Adipose tissue (tissue), 3 donors: ENCODE data around the gene PRR7. TPM values are rescaled to one million over a fixed set of nuclear protein-coding genes. Genes with fewer than 3 reads are reported as not detected.
"Not testable (repeated sequence)": the region's sequence is repeated elsewhere in the genome, so short reads cannot be mapped to it uniquely, and the experiment has no call there.

Experiments used
- H3K27ac ChIP-seq: one replicate; pipeline ENCODE4 v1.5.1; 2013; ENCODE audit warnings: low read depth, low read length
- WGBS, 3 donors: extraction: QIAGEN DNeasy Blood & Tissue Kit; methylation state at CpG; one replicate each; pipeline ENCODE4 v1.1.7; 2013; 5-methylcytosine and 5-hydroxymethylcytosine counted together
- polyA plus RNA-seq, 3 donors: library from polyadenylated mRNA; stranded (reverse); fragments of 200-250 nt; gene quantifications; one replicate each; pipeline ENCODE4 v1.2.3, GENCODE V29; 2013
- donor health status: healthy with polysubstance abuse.
- donor health status: Bipolar disorder and iron deficiency.
- donor health status: healthy.

The PRR7 gene
- polyA plus RNA-seq: 1 to 10 TPM in 2 of 3 donors, under 1 TPM in 1; 0.34 to 2.7 (median 1.9) TPM

- WGBS, 3 donors: 0 to 1% (median 1%) methylated on average over 59 to 85 of the region's 89 CpGs
- no peak within 1 kb of the TSS for H3K27ac ChIP-seq
Measured at GRCh38 chr5:177446200-177447065, at the start of gene PRR7. Gene PRR7 (plus strand): TSS chr5:177446814. CDS start chr5:177455068, 8,254 bp downstream.

- WGBS, 3 donors: 82 to 86% (median 83%) methylated on average over 16 of the region's 16 CpGs
- H3K27ac ChIP-seq: no peak overlapping the region
Measured at GRCh38 chr5:177397875-177398390, 48.7 kb upstream of the PRR7 start.

- no peak within 1 kb of the TSS for H3K27ac ChIP-seq
- 16 to 34% (median 29%) methylated on average over 88 to 92 of the region's 92 CpGs for WGBS, 3 donors
Measured at GRCh38 chr5:177399997-177400868, 46.4 kb upstream of the PRR7 start, which contains the start of gene PFN3. Gene PFN3 (minus strand): TSS chr5:177400661. CDS start chr5:177400576, 85 bp downstream.

GRCh38 chr5:177402271-177403043 lies 44.2 kb upstream of the PRR7 start:
- no peak overlapping the region for H3K27ac ChIP-seq
- 8 to 12% (median 11%) methylated on average over 49 of the region's 49 CpGs for WGBS, 3 donors

GRCh38 chr5:177403102-177403791 lies 43.4 kb upstream of the PRR7 start:
- WGBS, 3 donors: 1% methylated on average over 57 to 61 of the region's 61 CpGs
- no peak overlapping the region for H3K27ac ChIP-seq

- no peak overlapping the region for H3K27ac ChIP-seq
- WGBS, 3 donors: 0% methylated on average over 80 to 93 of the region's 93 CpGs
Measured at GRCh38 chr5:177403792-177404640, 42.6 kb upstream of the PRR7 start.

- WGBS, 3 donors: 31 to 33% (median 32%) methylated on average over 16 of the region's 16 CpGs
- no peak overlapping the region for H3K27ac ChIP-seq
Measured at GRCh38 chr5:177404641-177405179, 41.9 kb upstream of the PRR7 start.

GRCh38 chr5:177405312-177405711 lies 41.3 kb upstream of the PRR7 start:
- 87 to 96% (median 88%) methylated on average over 2 of the region's 2 CpGs for WGBS, 3 donors

GRCh38 chr5:177405805-177406204 lies 40.8 kb upstream of the PRR7 start:
- WGBS, 3 donors: 51 to 88% (median 67%) methylated on average over 5 of the region's 5 CpGs
- no peak overlapping the region for H3K27ac ChIP-seq

More at GRCh38 chr5:177405312-177405711, 41.3 kb upstream of the PRR7 start:
- H3K27ac ChIP-seq: no peak overlapping the region

GRCh38 chr5:177409043-177409801 lies 37.4 kb upstream of the PRR7 start, which contains the start of gene F12:
Gene F12 (minus strand): TSS chr5:177409564. CDS start chr5:177409527, 37 bp downstream.
- no peak within 1 kb of the TSS for H3K27ac ChIP-seq
- WGBS, 3 donors: 82 to 85% (median 85%) methylated on average over 9 of the region's 9 CpGs

GRCh38 chr5:177410575-177410974 lies 36.0 kb upstream of the PRR7 start:
- no peak overlapping the region for H3K27ac ChIP-seq
- 60 to 72% (median 72%) methylated on average over 3 of the region's 3 CpGs for WGBS, 3 donors

- H3K27ac ChIP-seq: no peak overlapping the region
- WGBS, 3 donors: 74 to 80% (median 78%) methylated on average over 8 of the region's 8 CpGs
Measured at GRCh38 chr5:177412603-177413233, 33.9 kb upstream of the PRR7 start.

- WGBS, 3 donors: 67 to 88% (median 86%) methylated on average over 3 of the region's 3 CpGs
- H3K27ac ChIP-seq: no peak overlapping the region
Measured at GRCh38 chr5:177414481-177414880, 32.1 kb upstream of the PRR7 start.

- WGBS, 3 donors: 72 to 83% (median 81%) methylated on average over 6 of the region's 6 CpGs
- not testable (repeated sequence) for H3K27ac ChIP-seq
Measured at GRCh38 chr5:177417081-177417480, 29.5 kb upstream of the PRR7 start.

GRCh38 chr5:177419046-177419445 lies 27.6 kb upstream of the PRR7 start:
- 75 to 86% (median 84%) methylated on average over 3 of the region's 3 CpGs for WGBS, 3 donors
- H3K27ac ChIP-seq: no peak overlapping the region
